Stomach (tissue), 9 donors: Measurements from ENCODE around the gene COL27A1. TPM values are rescaled to one million over a fixed set of nuclear protein-coding genes. Genes with fewer than 3 reads are reported as not detected.

Source experiments
- DNase-seq, 2 donors: peaks; one replicate each; pipeline versions ENCODE4 v3.0.0 to v3.0.0-alpha.2; 2013 to 2019
- H3K27ac ChIP-seq, 5 donors: fragments of 200-600 bp in 4 of 5; sonication (generic) in 4 of 5; one replicate each; pipeline ENCODE4 v1.5.1; 2013 to 2019; ENCODE audit warnings: mild to moderate bottlenecking in 1 of 5, moderate library complexity in 1 of 5
- H3K27me3 ChIP-seq, 3 donors: fragments of 200-600 bp; sonication (generic); one replicate each; pipeline ENCODE4 v1.5.1; 2017 to 2019; ENCODE audit warnings: mixed run types in 1 of 3
- H3K36me3 ChIP-seq, 4 donors: fragments of 200-600 bp; sonication (generic); 1 replicate in 3 of 4; 2 replicates in 1 of 4; pipeline ENCODE4 v1.5.1; 2016 to 2019
- H3K4me1 ChIP-seq, 4 donors: fragments of 200-600 bp; sonication (generic); one replicate each; pipeline ENCODE4 v1.5.1; 2016 to 2019
- H3K4me3 ChIP-seq, 4 donors: fragments of 200-600 bp; sonication (generic) in 3 of 4; one replicate each; pipeline ENCODE4 v1.5.1; 2016 to 2019; ENCODE audit warnings: mild to moderate bottlenecking in 1 of 4
- H3K9me3 ChIP-seq, 4 donors: fragments of 200-600 bp; sonication (generic); one replicate each; pipeline ENCODE4 v1.5.1; 2016 to 2019
- CTCF ChIP-seq, 7 experiments: fragments of 450-650 bp in 4 of 7; fragments of 200-600 bp in 3 of 7; sonication (generic) in 3 of 7; IDR thresholded peaks; one replicate each; pipeline ENCODE4 v1.5.1; 2016 to 2019; ENCODE audit warnings: antibody characterized with exemption in 7 of 7, control low read depth in 2 of 7, mild to moderate bottlenecking in 1 of 7
- EP300 ChIP-seq: sonication (generic); formaldehyde crosslinking; IDR thresholded peaks from one replicate; pipeline ENCODE4 v1.6.1; 2017; ENCODE audit warnings: antibody characterized with exemption
- POLR2A ChIP-seq, 4 donors: fragments of 450-650 bp; IDR thresholded peaks; one replicate each; pipeline ENCODE4 v1.6.1; 2016; ENCODE audit warnings: antibody characterized with exemption in 4 of 4, control low read depth in 2 of 4, mild to moderate bottlenecking in 1 of 4, moderate library complexity in 1 of 4
- POLR2AphosphoS5 ChIP-seq, 3 donors: sonication (generic); formaldehyde crosslinking; IDR thresholded peaks; one replicate each; pipeline ENCODE4 v1.6.1; 2016; ENCODE audit warnings: antibody characterized with exemption in 3 of 3
- WGBS, 5 donors: extraction: QIAGEN DNeasy Blood & Tissue Kit in 3 of 5; methylation state at CpG; one replicate each; pipeline versions ENCODE4 v1.1.5 to v1.1.7; 2013 to 2018; 5-methylcytosine and 5-hydroxymethylcytosine counted together
- intact Hi-C: fragments of 100-400 bp; cut with DNase I; formaldehyde crosslinking; loops from one replicate; pipeline ENCODE4 v1.15.1; 2023; ENCODE audit warnings: low total_unique reads
- polyA plus RNA-seq, 3 donors: library from polyadenylated mRNA; stranded (reverse); fragments of 200-250 nt; gene quantifications; one replicate each; pipeline ENCODE4 v1.2.3, GENCODE V29; 2013
- total RNA-seq, 5 donors: library from RNA; depleted of rRNA; stranded (reverse); fragments of >200 nt; gene quantifications; one replicate each; pipeline versions ENCODE4 v1.1.0 to v1.2.3, GENCODE V29; 2014 to 2016
- donor health status: healthy with polysubstance abuse.
- donor health status: Bipolar disorder and iron deficiency.
- donor health status: healthy.

Gene COL27A1
- total and polyA plus RNA-seq, 8 donors = 2.9 to 26.3 (median 8.2) TPM

- no peaks in the 10 kb centered on the region for H3K27me3 ChIP-seq
- WGBS, 5 donors = 80 to 94% (median 90%) methylated on average over 1 to 6 of the region's 6 CpGs
- no peaks in the 10 kb centered on the region for H3K9me3 ChIP-seq
- no peak overlapping the region for H3K4me3 ChIP-seq
- TF ChIP-seq POLR2A (IDR thresholded peaks at IDR 0.05) (no peak), POLR2AphosphoS5 (IDR thresholded peaks at IDR 0.05) (no peak), CTCF (IDR thresholded peaks at IDR 0.05) (no peak), EP300 (no peak)
- no peaks in the 10 kb centered on the region for H3K36me3 ChIP-seq
- no peak overlapping the region for H3K27ac ChIP-seq
- no peak for DNase-seq
- intact Hi-C loops = no loop called here
- peaks cover 0 to 18% (median 7%) of the 10 kb centered on the region in 4 donors for H3K4me1 ChIP-seq
Measured at GRCh38 chr9:114252394-114252793, 97.1 kb downstream of the COL27A1 start.

DNA sequence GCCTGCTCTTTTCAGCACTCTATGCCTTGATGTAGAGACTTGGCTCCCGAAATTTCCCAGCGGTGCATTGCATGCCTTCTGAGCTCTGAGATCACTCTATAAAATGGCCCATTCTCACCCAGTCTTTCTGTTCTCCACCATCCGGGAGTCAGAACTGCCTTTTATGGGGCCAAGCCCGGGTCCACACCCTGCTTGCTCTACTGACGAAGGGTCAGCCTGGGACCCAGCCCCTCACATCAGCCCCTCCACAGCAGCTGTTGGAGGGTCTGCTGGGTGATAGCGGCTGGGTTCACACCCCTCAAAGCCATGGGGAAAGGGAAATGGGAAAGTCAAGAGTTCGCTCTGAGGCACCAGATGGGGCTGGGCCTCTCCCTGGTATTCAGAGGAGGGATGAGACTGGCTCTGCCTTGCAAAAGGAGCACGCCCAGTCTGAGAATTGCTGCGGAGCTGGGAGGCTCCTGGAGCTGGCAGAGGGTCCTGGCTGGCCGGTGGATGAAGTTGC is 101.5 kb downstream of the COL27A1 start:
- peak in 1 of 2 donors; percentile 43 for DNase-seq
- intact Hi-C loops = no loop called here
- TF ChIP-seq POLR2AphosphoS5 (IDR thresholded peaks at IDR 0.05) (no peak), EP300 (no peak), CTCF (IDR thresholded peaks at IDR 0.05) (no peak), POLR2A (IDR thresholded peaks at IDR 0.05) (no peak)
- no peaks in the 10 kb centered on the region for H3K27me3 ChIP-seq
- no peaks in the 10 kb centered on the region for H3K9me3 ChIP-seq
- no peaks in the 10 kb centered on the region for H3K36me3 ChIP-seq
- 86 to 89% (median 86%) methylated on average over 10 of the region's 10 CpGs for WGBS, 5 donors
- no peaks in the 10 kb centered on the region for H3K4me1 ChIP-seq
- H3K4me3 ChIP-seq = no peak overlapping the region
- no peak overlapping the region for H3K27ac ChIP-seq

GRCh38 chr9:114258218-114258617 is 102.9 kb downstream of the COL27A1 start:
- TF ChIP-seq POLR2AphosphoS5 (IDR thresholded peaks at IDR 0.05) = no peak
- no peak for TF ChIP-seq POLR2A (IDR thresholded peaks at IDR 0.05)
- no peak for TF ChIP-seq CTCF (IDR thresholded peaks at IDR 0.05)
- TF ChIP-seq EP300 = no peak
- intact Hi-C loops = no loop called here
- no peak for DNase-seq
- H3K9me3 ChIP-seq = no peaks in the 10 kb centered on the region
- 77 to 86% (median 79%) methylated on average over 6 to 10 of the region's 10 CpGs for WGBS, 5 donors
- no peak overlapping the region for H3K4me3 ChIP-seq
- no peaks in the 10 kb centered on the region for H3K36me3 ChIP-seq
- no peaks in the 10 kb centered on the region for H3K27me3 ChIP-seq
- no peaks in the 10 kb centered on the region for H3K4me1 ChIP-seq
- H3K27ac ChIP-seq = no peak overlapping the region

DNA sequence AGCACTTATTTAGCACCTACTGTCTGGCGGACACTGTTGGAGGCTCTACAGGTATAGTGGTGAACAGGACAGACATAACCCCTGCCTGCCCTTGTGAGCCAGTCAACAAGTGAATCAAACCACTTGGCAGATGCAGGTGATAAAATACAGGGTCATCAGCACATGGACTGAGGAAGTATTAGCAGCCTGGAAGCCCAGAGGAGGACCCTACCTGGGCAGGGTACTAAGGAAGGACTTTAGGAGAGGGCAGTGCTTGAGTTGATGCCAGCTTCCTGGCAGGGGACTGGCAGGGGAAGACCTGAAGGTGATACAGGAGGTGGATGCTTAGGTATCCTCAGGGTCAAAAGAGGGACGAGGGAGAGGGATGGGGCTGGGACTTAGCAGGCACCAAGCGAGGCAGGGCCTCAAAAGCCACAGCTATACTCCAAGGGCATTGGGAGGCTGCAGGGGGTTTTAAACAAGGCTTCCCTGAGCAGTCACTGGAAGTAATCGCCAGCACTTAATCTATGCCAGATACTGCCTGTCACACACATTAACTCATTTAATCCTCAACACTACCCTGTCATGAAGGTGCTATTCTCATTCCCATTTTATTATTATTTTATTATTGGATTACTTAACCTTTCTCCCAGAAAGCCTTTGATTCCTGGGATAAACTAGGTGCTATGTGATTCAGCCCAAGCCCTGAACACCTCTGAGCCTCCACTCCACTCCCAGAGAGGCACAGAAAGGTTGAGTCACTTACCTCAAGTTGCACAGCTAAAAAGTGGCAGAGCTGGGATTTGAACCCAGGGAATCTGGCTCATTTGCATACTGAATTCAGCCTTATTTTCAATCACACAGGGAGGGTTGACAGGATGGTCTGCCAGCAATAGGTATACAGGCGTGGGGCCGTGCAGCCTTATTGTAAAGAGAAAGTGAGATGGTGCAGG is 103.8 kb downstream of the COL27A1 start:
- H3K9me3 ChIP-seq = no peaks in the 10 kb centered on the region
- no peak for DNase-seq
- intact Hi-C loops = no loop called here
- no peak overlapping the region for H3K27ac ChIP-seq
- 71 to 86% (median 80%) methylated on average over 6 of the region's 6 CpGs for WGBS, 5 donors
- no peaks in the 10 kb centered on the region for H3K27me3 ChIP-seq
- no peaks in the 10 kb centered on the region for H3K4me1 ChIP-seq
- no peak for TF ChIP-seq CTCF (IDR thresholded peaks at IDR 0.05)
- TF ChIP-seq POLR2AphosphoS5 (IDR thresholded peaks at IDR 0.05) = no peak
- no peak for TF ChIP-seq POLR2A (IDR thresholded peaks at IDR 0.05)
- no peak for TF ChIP-seq EP300
- no peaks in the 10 kb centered on the region for H3K36me3 ChIP-seq
- no peak overlapping the region for H3K4me3 ChIP-seq
